Stomach (tissue), 4 donors: Measurements from ENCODE around the gene ENPP6.

ENCODE experiments used
- POLR2AphosphoS5 ChIP-seq, 3 donors: sonication (generic); formaldehyde crosslinking; IDR thresholded peaks; one replicate each; pipeline ENCODE4 v1.6.1; 2016; ENCODE audit warnings: antibody characterized with exemption in 3 of 3
- TF ChIP-seq, protein P1 (sequence below), 7 experiments: fragments of 450-650 bp in 4 of 7; fragments of 200-600 bp in 3 of 7; sonication (generic) in 3 of 7; IDR thresholded peaks; one replicate each; pipeline ENCODE4 v1.5.1; 2016 to 2019; ENCODE audit warnings: antibody characterized with exemption in 7 of 7, control low read depth in 2 of 7, mild to moderate bottlenecking in 1 of 7

DNA sequence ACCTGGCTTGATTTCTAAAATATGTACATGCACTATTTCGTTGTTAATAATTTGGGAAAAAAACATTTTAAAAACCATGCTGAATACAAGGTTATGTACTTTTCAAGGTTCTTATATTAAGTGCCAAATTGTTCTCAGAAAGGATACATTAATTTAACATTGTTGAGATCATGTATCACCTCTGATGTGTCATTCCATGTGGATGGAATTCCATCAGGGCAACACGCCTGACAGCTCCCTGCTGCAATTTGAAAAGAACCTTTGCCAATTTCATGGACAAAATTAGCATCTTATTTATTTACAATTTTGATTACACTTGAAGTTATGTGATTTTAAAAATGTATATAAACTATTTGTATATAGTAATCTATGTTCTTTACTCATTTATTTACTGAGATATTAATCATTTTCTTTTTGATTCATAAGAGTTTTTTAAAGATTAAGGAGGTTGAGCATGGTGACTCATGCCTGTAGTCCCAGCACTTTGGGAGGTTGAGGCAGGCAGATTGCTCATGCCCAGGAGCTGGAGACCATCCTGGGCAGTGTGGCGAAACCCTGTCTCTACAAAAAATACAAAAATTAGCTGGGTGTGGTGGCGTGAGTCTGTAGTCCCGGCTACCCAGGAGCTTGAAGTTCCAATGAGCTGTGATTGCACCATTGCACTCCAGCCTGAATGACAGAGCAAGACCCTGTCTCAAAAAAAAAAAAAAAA is 142.8 kb downstream of the ENPP6 start:
- TF ChIP-seq POLR2AphosphoS5 (IDR thresholded peaks at IDR 0.05) = no peak
- TF ChIP-seq, protein P1, sequence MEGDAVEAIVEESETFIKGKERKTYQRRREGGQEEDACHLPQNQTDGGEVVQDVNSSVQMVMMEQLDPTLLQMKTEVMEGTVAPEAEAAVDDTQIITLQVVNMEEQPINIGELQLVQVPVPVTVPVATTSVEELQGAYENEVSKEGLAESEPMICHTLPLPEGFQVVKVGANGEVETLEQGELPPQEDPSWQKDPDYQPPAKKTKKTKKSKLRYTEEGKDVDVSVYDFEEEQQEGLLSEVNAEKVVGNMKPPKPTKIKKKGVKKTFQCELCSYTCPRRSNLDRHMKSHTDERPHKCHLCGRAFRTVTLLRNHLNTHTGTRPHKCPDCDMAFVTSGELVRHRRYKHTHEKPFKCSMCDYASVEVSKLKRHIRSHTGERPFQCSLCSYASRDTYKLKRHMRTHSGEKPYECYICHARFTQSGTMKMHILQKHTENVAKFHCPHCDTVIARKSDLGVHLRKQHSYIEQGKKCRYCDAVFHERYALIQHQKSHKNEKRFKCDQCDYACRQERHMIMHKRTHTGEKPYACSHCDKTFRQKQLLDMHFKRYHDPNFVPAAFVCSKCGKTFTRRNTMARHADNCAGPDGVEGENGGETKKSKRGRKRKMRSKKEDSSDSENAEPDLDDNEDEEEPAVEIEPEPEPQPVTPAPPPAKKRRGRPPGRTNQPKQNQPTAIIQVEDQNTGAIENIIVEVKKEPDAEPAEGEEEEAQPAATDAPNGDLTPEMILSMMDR (IDR thresholded peaks at IDR 0.05) = no peak
